SK-N-SH (cell line): ENCODE data around the gene EMB. TPM values are rescaled to one million over a fixed set of nuclear protein-coding genes. Genes with fewer than 3 reads are reported as not detected.

Source experiments
- CTCF ChIA-PET: fragments of 300-600, 350-600 bp; formaldehyde crosslinking; extraction: SDS; loops from one replicate; lab custom pipeline; 2021; lab: Yijun Ruan, JAX
- POLR2A ChIA-PET: fragments of 350-600 bp; sonication (Branson Sonifier 250); formaldehyde crosslinking; extraction: SDS; loops from one replicate; lab custom pipeline; 2020; ENCODE audit warnings: antibody characterized with exemption, inconsistent platforms; lab: Yijun Ruan, JAX
- DNase-seq: peaks from one replicate; pipeline ENCODE4 v3.0.0; 2012
- H2AFZ ChIP-seq: fragments of 200-600 bp; sonication (generic); 2 replicates; pipeline ENCODE4 v1.8.1; 2016; ENCODE audit warnings: antibody characterized with exemption, mild to moderate bottlenecking, low read depth
- H3F3A ChIP-seq: fragments of 200-600 bp; sonication (generic); replicated peaks from 2 replicates; pipeline ENCODE3; 2016; ENCODE audit warnings: antibody characterized with exemption, mild to moderate bottlenecking; ENCODE audit not compliant: insufficient read depth
- H3K27ac ChIP-seq, 2 experiments: fragments of 200-500 bp in 1 of 2; fragments of 200-600 bp in 1 of 2; sonication (Bioruptor generic) in 1 of 2; sonication (generic), shearing (Covaris generic) in 1 of 2; 2 replicates each; pipeline versions ENCODE4 v1.5.1 to v1.6.1; 2014 to 2016; ENCODE audit warnings: low read depth in 2 of 2, inconsistent platforms in 1 of 2, low read length in 1 of 2, mild to moderate bottlenecking in 1 of 2, mixed read lengths in 1 of 2
- H3K27me3 ChIP-seq: fragments of 200-600 bp; sonication (generic), shearing (Covaris generic); 2 replicates; pipeline ENCODE4 v1.6.1; 2016; ENCODE audit warnings: mixed run types; ENCODE audit not compliant: insufficient read depth
- H3K36me3 ChIP-seq, 2 experiments: fragments of 200-500 bp in 1 of 2; fragments of 200-600 bp in 1 of 2; sonication (Bioruptor generic) in 1 of 2; sonication (generic) in 1 of 2; replicated peaks in 1 of 2; 2 replicates each; pipeline versions ENCODE3 to v1.5.1; 2014 to 2016; ENCODE audit warnings: low read length in 1 of 2, mild to moderate bottlenecking in 1 of 2; ENCODE audit not compliant: insufficient read depth in 2 of 2, control insufficient read depth in 1 of 2
- H3K4me1 ChIP-seq, 2 experiments: fragments of 200-500 bp in 1 of 2; fragments of 200-600 bp in 1 of 2; sonication (Bioruptor generic) in 1 of 2; sonication (generic), shearing (Covaris generic) in 1 of 2; 2 replicates each; pipeline versions ENCODE4 v1.5.1 to v1.6.1; 2014 to 2016; ENCODE audit warnings: low read depth in 1 of 2, low read length in 1 of 2, mixed run types in 1 of 2; ENCODE audit not compliant: insufficient read depth in 2 of 2, control insufficient read depth in 1 of 2
- H3K4me2 ChIP-seq: fragments of 200-600 bp; sonication (generic), shearing (Covaris generic); 2 replicates; pipeline ENCODE4 v1.6.1; 2017; ENCODE audit warnings: mixed run types
- H3K4me3 ChIP-seq, 2 experiments: fragments of 200-500 bp in 1 of 2; fragments of 200-600 bp in 1 of 2; sonication (Bioruptor generic) in 1 of 2; sonication (generic), shearing (Covaris generic) in 1 of 2; 2 replicates each; pipeline versions ENCODE4 v1.5.1 to v1.8.1; 2014 to 2016; ENCODE audit warnings: low read depth in 2 of 2, inconsistent platforms in 1 of 2, low read length in 1 of 2, mild to moderate bottlenecking in 1 of 2, mixed read lengths in 1 of 2, moderate library complexity in 1 of 2
- H3K79me2 ChIP-seq: fragments of 200-600 bp; sonication (generic); 2 replicates; pipeline ENCODE4 v1.8.1; 2017; ENCODE audit warnings: mild to moderate bottlenecking; ENCODE audit not compliant: insufficient read depth
- H3K9ac ChIP-seq: fragments of 200-600 bp; sonication (generic); 2 replicates; pipeline ENCODE4 v1.6.1; 2017; ENCODE audit warnings: mixed run types
- H3K9me2 ChIP-seq: fragments of 200-600 bp; sonication (generic); 2 replicates; pipeline ENCODE4 v1.6.1; 2017; ENCODE audit warnings: mixed run types
- H3K9me3 ChIP-seq: fragments of 200-600 bp; sonication (generic); 2 replicates; pipeline ENCODE4 v1.6.1; 2017; ENCODE audit warnings: mixed run types, mild to moderate bottlenecking, moderate library complexity
- H4K20me1 ChIP-seq: fragments of 200-600 bp; sonication (generic); 2 replicates; pipeline ENCODE4 v1.6.1; 2017; ENCODE audit warnings: mild to moderate bottlenecking, mixed run types; ENCODE audit not compliant: insufficient read depth
- EP300 ChIP-seq, 2 experiments: IDR thresholded peaks; 2 replicates each; pipeline versions ENCODE4 v1.4.0 to v1.6.1; 2012; ENCODE audit warnings: borderline replicate concordance in 1 of 2, low read depth in 1 of 2, low read length in 1 of 2
- EZH2phosphoT487 ChIP-seq: fragments of 200-600 bp; sonication (generic); IDR thresholded peaks from 2 replicates; pipeline ENCODE4 v1.6.1; 2017; ENCODE audit warnings: low read depth, mixed run types, mild to moderate bottlenecking, antibody characterized with exemption, moderate library complexity, borderline replicate concordance
- GATA2 ChIP-seq: sonication (generic); formaldehyde crosslinking; IDR thresholded peaks from 2 replicates; pipeline ENCODE4 v1.5.0; 2020; ENCODE audit warnings: mild to moderate bottlenecking, missing genetic modification reagents
- JUND ChIP-seq: IDR thresholded peaks from 2 replicates; pipeline ENCODE4 v1.4.0; 2012
- NFIC ChIP-seq: IDR thresholded peaks from 2 replicates; pipeline ENCODE4 v1.4.0; 2012; ENCODE audit warnings: borderline replicate concordance
- PBX3 ChIP-seq: IDR thresholded peaks from 2 replicates; pipeline ENCODE4; 2012
- POLR2AphosphoS5 ChIP-seq: IDR thresholded peaks from 2 replicates; pipeline ENCODE4 v1.6.1; 2012; ENCODE audit warnings: low read depth, low read length
- RAD21 ChIP-seq: IDR thresholded peaks from 2 replicates; pipeline ENCODE4 v1.6.1; 2012; ENCODE audit warnings: mild to moderate bottlenecking, low read length
- RCOR1 ChIP-seq: fragments of 150-350 bp; IDR thresholded peaks from 2 replicates; pipeline ENCODE4 v1.6.1; 2017; ENCODE audit warnings: antibody characterized with exemption, low read length
- REST ChIP-seq: IDR thresholded peaks from 2 replicates; pipeline ENCODE4 v1.6.1; 2012; ENCODE audit warnings: mild to moderate bottlenecking, low read depth, low read length, moderate library complexity
- RFX5 ChIP-seq: IDR thresholded peaks from 2 replicates; pipeline ENCODE4 v1.6.1; 2012; ENCODE audit warnings: mild to moderate bottlenecking, improper control_type of control experiment, low read length
- RXRA ChIP-seq: IDR thresholded peaks from 2 replicates; pipeline ENCODE4 v1.4.0; 2012; ENCODE audit warnings: low read depth, mild to moderate bottlenecking, borderline replicate concordance
- SIN3A ChIP-seq: IDR thresholded peaks from 2 replicates; pipeline ENCODE4 v1.6.1; 2012; ENCODE audit warnings: low read depth, mild to moderate bottlenecking, low read length, moderate library complexity, borderline replicate concordance
- TAF1 ChIP-seq: IDR thresholded peaks from 2 replicates; pipeline ENCODE4 v1.6.1; 2012; ENCODE audit warnings: low read depth, mild to moderate bottlenecking, low read length, moderate library complexity, borderline replicate concordance
- TCF12 ChIP-seq: IDR thresholded peaks from 2 replicates; pipeline ENCODE4 v1.4.0; 2012
- TEAD4 ChIP-seq: IDR thresholded peaks from 2 replicates; pipeline ENCODE4 v1.4.0; 2012; ENCODE audit warnings: mild to moderate bottlenecking, borderline replicate concordance; ENCODE audit not compliant: insufficient read depth
- YY1 ChIP-seq: IDR thresholded peaks from 2 replicates; pipeline ENCODE4 v1.4.0; 2012; ENCODE audit warnings: low read depth, mild to moderate bottlenecking
- polyA plus RNA-seq, 3 experiments: library from polyadenylated mRNA; depleted of rRNA; stranded (reverse); fragments of >200 nt; gene quantifications; 2 replicates each; pipeline ENCODE4 v1.2.3, GENCODE V29; 2012

Gene EMB
- polyA plus RNA-seq, 1 of the 3 experiments (the other 2 are of a cell fraction): 15.5 TPM

- H3K9ac ChIP-seq: no peak overlapping the region
- H3K27ac ChIP-seq: no peak overlapping the region
- no peak overlapping the region for H3K4me2 ChIP-seq
- POLR2A ChIA-PET: no interaction called here
- H3F3A ChIP-seq: no peaks in the 10 kb centered on the region
- TF ChIP-seq RAD21: no peak
- no peak for TF ChIP-seq NFIC
- TF ChIP-seq SIN3A: no peak
- TF ChIP-seq EZH2phosphoT487: no peak
- no peak for TF ChIP-seq RFX5
- TF ChIP-seq PBX3: no peak
- TF ChIP-seq EP300 (IDR thresholded peaks at IDR 0.05; ENCODE audit: borderline replicate concordance in 1 of 2, low read depth in 1 of 2, low read length in 1 of 2): no peak
- no peak for TF ChIP-seq TCF12
- no peak for TF ChIP-seq POLR2AphosphoS5
- no peak for TF ChIP-seq TEAD4
- no peak for TF ChIP-seq REST
- no peak for TF ChIP-seq GATA2 (CRISPR knock-in tag)
- no peak for TF ChIP-seq YY1
- TF ChIP-seq RCOR1: no peak
- no peak for TF ChIP-seq TAF1
- no peak for TF ChIP-seq JUND
- no peak for TF ChIP-seq RXRA
- no peaks in the 10 kb centered on the region for H3K9me2 ChIP-seq
- DNase-seq: no peak
- H3K4me1 ChIP-seq: no peaks in the 10 kb centered on the region
- H3K4me3 ChIP-seq: no peak overlapping the region
- H3K36me3 ChIP-seq: no peaks in the 10 kb centered on the region
- no peaks in the 10 kb centered on the region for H4K20me1 ChIP-seq
- H3K79me2 ChIP-seq: no peaks in the 10 kb centered on the region; the same call in 1 of the 2 replicates
- H3K27me3 ChIP-seq: no peaks in the 10 kb centered on the region
- H3K9me3 ChIP-seq: peaks cover 3% of the 10 kb centered on the region; the same call in 1 of the 2 replicates
- CTCF ChIA-PET: no interaction called here
- H2AFZ ChIP-seq: no peak overlapping the region
Measured at GRCh38 chr5:50359187-50359586, 81.9 kb downstream of the EMB start.
